ENCODE data around the gene HAL.

GRCh38 chr12:95996034-95996658, at the start of gene HAL:
- TF ChIP-seq CTCF (IDR thresholded peaks at IDR 0.05), result no peak
- no peak for TF ChIP-seq ZFX (IDR thresholded peaks at IDR 0.05; ENCODE audit: borderline replicate concordance)
